ENCODE results near the gene DUSP22.

Gene DUSP22

GRCh38 chr6:381742-382461 is 89.6 kb downstream of the DUSP22 start:
- TF ChIP-seq CTCF (conservative IDR thresholded peaks at IDR 0.05): no peak
- H3K27ac ChIP-seq: no peak overlapping the region

GRCh38 chr6:382883-383810 is 90.9 kb downstream of the DUSP22 start:
- TF ChIP-seq CTCF (conservative IDR thresholded peaks at IDR 0.05): no peak
- H3K27ac ChIP-seq: no peak overlapping the region

- H3K27ac ChIP-seq: no peak overlapping the region
- no peak for TF ChIP-seq CTCF (conservative IDR thresholded peaks at IDR 0.05)
Measured at GRCh38 chr6:383856-384255, 91.6 kb downstream of the DUSP22 start.

GRCh38 chr6:384898-385297 is 92.6 kb downstream of the DUSP22 start:
- TF ChIP-seq CTCF (conservative IDR thresholded peaks at IDR 0.05): no peak
- no peak overlapping the region for H3K27ac ChIP-seq

GRCh38 chr6:385614-386013 is 93.3 kb downstream of the DUSP22 start:
- no peak for TF ChIP-seq CTCF (conservative IDR thresholded peaks at IDR 0.05)
- H3K27ac ChIP-seq: no peak overlapping the region

GRCh38 chr6:386688-387266 is 94.5 kb downstream of the DUSP22 start:
- TF ChIP-seq CTCF (conservative IDR thresholded peaks at IDR 0.05): no peak
- H3K27ac ChIP-seq: no peak overlapping the region

- no peak overlapping the region for H3K27ac ChIP-seq
- no peak for TF ChIP-seq CTCF (conservative IDR thresholded peaks at IDR 0.05)
Measured at GRCh38 chr6:387293-387741, 95.0 kb downstream of the DUSP22 start.
